GM06990 (cell line): Measurements from ENCODE around the gene BCAS3.

Source experiments
- DNase-seq: peaks from one replicate; pipeline ENCODE4 v3.0.0-alpha.2; 2011; ENCODE audit not compliant: insufficient read length; ENCODE audit errors: extremely low read depth
- H3K27me3 ChIP-seq: replicated peaks from 2 replicates; pipeline ENCODE4 v1.6.0; 2011; ENCODE audit warnings: low read length; ENCODE audit not compliant: control insufficient read depth, insufficient read depth
- H3K36me3 ChIP-seq: 2 replicates; pipeline ENCODE4 v1.5.1; 2011; ENCODE audit warnings: low read length; ENCODE audit not compliant: control insufficient read depth, insufficient read depth
- H3K4me3 ChIP-seq: replicated peaks from 2 replicates; pipeline ENCODE4 v1.5.1; 2011; ENCODE audit warnings: low read depth, mild to moderate bottlenecking, control low read depth, low read length
- TF ChIP-seq, protein P1 (sequence below): IDR thresholded peaks from 2 replicates; pipeline ENCODE4 v1.5.1; 2011; ENCODE audit warnings: low read length, control low read depth, mild to moderate bottlenecking, inconsistent platforms; ENCODE audit not compliant: insufficient read depth, poor library complexity, severe bottlenecking

BCAS3 gene

DNA sequence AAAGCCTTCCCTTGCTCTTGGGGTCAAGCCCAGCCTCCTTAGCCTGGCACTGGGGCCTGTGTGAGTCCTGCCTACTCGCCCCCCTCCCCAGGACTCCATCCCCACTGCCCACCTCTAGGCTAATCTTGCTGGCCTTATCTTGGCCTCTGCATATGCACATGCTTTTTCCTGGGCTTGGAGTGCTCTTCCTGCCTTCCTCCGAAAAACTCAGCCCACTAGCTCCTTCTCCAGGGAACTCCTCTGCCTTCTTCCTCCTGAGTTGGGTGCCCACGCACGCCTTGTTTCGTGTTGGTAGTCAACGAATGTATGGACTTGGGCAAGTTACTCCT lies 738.5 kb downstream of the BCAS3 start:
- H3K4me3 ChIP-seq: no peak overlapping the region
- peaks cover 3% of the 10 kb centered on the region for H3K27me3 ChIP-seq
- H3K36me3 ChIP-seq: no peaks in the 10 kb centered on the region
- no peak for DNase-seq
- TF ChIP-seq, protein P1, sequence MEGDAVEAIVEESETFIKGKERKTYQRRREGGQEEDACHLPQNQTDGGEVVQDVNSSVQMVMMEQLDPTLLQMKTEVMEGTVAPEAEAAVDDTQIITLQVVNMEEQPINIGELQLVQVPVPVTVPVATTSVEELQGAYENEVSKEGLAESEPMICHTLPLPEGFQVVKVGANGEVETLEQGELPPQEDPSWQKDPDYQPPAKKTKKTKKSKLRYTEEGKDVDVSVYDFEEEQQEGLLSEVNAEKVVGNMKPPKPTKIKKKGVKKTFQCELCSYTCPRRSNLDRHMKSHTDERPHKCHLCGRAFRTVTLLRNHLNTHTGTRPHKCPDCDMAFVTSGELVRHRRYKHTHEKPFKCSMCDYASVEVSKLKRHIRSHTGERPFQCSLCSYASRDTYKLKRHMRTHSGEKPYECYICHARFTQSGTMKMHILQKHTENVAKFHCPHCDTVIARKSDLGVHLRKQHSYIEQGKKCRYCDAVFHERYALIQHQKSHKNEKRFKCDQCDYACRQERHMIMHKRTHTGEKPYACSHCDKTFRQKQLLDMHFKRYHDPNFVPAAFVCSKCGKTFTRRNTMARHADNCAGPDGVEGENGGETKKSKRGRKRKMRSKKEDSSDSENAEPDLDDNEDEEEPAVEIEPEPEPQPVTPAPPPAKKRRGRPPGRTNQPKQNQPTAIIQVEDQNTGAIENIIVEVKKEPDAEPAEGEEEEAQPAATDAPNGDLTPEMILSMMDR: no peak

DNA sequence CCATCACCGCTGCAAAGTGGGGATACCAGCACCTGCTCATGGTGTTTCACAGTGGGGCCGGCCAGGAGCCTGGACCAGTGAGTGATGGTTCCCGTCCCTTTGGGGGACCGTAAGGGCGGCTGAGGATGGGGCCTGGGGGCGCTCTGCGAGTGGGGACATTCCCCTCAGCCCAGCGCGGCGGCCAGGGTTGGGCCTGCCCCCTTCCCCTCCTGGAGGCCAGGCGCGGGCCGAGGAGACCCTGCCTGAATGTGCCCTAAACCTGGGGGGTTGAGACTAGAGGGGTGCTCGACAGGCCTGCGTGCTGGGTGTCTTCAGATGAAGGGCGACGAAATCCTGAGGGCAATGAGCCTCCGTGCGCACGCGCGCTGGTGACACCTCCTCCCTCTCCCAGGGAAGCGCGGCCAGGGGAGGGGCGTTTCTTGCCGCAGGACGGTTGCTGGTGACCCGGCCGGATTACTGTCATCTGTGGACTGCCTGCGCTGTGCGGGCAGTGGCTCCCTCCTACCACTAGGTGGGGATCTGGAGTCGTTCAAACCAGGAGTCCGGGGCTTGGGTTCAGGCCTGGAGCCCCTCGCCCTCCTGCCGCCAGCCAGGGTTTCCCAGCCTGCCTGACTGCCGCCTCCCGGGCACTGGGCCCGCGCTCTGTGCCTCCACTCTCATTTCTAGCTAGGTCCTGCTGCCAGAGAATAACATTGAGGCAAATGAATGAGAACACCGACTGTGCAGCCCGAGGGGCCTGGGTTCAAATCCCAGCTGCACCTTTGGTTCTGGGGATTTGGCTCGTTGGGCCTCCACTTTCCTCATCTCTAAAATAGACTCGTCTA lies 739.1 kb downstream of the BCAS3 start:
- Histone ChIP-seq H3K36me3 (no peaks in the 10 kb centered on the region), H3K4me3 (no peak overlapping the region), H3K27me3 (peaks cover 1% of the 10 kb centered on the region)
- no peak for DNase-seq
- TF ChIP-seq, protein P1: peak; percentile 91

DNA sequence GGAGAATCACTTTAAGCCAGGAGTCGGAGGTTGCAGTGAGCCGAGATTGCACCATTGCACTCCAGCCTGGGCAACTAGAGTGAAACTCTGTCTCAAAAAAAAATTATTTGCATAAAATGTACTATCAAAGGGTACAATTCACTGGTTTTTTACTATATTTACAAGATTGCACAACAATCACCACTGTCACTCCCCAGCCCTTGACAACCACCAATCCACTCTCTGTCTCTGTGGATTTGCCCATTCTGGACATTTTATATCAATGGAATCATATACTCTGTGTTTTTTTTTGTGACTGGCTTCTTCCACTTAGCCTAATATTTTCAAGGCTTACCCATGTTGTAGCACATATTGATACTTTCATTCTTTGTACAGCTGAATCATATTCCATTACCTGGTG lies 740.8 kb downstream of the BCAS3 start:
- Histone ChIP-seq H3K27me3 (peaks cover 1% of the 10 kb centered on the region), H3K4me3 (no peak overlapping the region), H3K36me3 (no peaks in the 10 kb centered on the region)
- no peak for DNase-seq
- TF ChIP-seq, protein P1: no peak

DNA sequence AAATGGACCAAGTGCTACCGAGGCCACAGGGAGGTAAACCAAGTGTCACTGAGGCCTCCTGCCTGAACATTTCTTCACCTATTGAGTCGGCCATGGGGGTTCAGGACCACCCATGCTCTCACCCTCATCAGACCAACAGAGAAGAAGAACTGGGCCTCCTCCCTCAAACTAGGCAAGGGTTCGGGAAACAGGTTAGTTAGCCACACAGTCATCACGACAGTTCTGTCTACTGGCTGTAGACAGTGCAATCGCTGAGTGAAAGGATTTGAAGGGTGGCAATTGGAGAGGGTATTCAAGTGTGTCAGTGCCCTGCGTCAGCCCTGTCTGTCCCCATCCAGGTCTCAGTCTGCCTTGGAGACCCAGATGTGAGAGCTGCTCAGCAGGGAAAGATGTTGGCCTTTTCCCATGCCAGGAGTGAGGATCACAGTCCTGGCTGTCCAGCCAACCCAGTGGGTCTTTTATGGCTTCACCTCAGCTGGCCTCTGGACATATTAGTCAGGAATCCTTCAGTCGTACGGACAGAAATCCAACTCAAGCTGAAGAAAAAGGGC lies 741.9 kb downstream of the BCAS3 start:
- Histone ChIP-seq H3K36me3 (no peaks in the 10 kb centered on the region), H3K4me3 (no peak overlapping the region), H3K27me3 (peaks cover 1% of the 10 kb centered on the region)
- TF ChIP-seq, protein P1: no peak
- no peak for DNase-seq

DNA sequence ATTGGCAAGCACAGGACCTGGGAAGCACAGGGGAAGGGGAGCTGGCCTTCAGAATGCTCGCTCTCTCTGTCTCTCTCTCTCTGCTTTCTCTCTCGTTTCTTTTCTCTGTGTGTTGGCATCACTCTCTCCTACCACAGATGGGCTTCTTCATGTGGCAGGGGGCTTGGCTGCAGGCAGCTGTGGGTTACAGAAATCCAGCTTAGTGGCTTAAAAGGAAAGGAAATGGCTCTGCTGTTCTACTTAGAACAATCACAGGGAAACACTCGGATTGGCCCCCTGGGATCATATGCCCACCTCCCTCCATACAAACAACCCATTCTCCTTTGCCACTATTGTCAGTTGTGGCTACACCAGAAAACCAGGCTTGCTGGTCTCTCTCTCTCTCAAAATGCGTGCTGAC lies 742.4 kb downstream of the BCAS3 start:
- no peak for DNase-seq

More for the DNA sequence above, 742.4 kb downstream of the BCAS3 start:
- no peak overlapping the region for H3K4me3 ChIP-seq
- TF ChIP-seq, protein P1: no peak
- H3K36me3 ChIP-seq: no peaks in the 10 kb centered on the region
- peaks cover 1% of the 10 kb centered on the region for H3K27me3 ChIP-seq
